Neuron (in vitro differentiated cells): ENCODE results near the gene NUDT8.
A peak's percentile ranks its signal among the peaks of the same experiment; 100 is the strongest.
"Not testable (repeated sequence)": the region's sequence is repeated elsewhere in the genome, so short reads cannot be mapped to it uniquely, and the experiment has no call there.

Source experiments
- H2AFZ ChIP-seq: one replicate; pipeline ENCODE4 v1.6.1; 2013; ENCODE audit warnings: low read depth, mild to moderate bottlenecking, inconsistent platforms, low read length, moderate library complexity
- H3K27me3 ChIP-seq: one replicate; pipeline ENCODE4 v1.6.1; 2013; ENCODE audit warnings: low read length; ENCODE audit not compliant: insufficient read depth
- H3K36me3 ChIP-seq: one replicate; pipeline ENCODE4 v1.6.1; 2013; ENCODE audit warnings: low read length; ENCODE audit not compliant: insufficient read depth
- H3K4me1 ChIP-seq: one replicate; pipeline ENCODE4 v1.6.1; 2013; ENCODE audit warnings: low read length; ENCODE audit not compliant: insufficient read depth
- H3K4me3 ChIP-seq: 2 replicates; pipeline ENCODE4 v1.5.1; 2013; ENCODE audit warnings: mild to moderate bottlenecking, low read length, moderate library complexity
- H3K9me3 ChIP-seq: one replicate; pipeline ENCODE4 v1.6.1; 2013; ENCODE audit warnings: low read length

NUDT8 gene

DNA sequence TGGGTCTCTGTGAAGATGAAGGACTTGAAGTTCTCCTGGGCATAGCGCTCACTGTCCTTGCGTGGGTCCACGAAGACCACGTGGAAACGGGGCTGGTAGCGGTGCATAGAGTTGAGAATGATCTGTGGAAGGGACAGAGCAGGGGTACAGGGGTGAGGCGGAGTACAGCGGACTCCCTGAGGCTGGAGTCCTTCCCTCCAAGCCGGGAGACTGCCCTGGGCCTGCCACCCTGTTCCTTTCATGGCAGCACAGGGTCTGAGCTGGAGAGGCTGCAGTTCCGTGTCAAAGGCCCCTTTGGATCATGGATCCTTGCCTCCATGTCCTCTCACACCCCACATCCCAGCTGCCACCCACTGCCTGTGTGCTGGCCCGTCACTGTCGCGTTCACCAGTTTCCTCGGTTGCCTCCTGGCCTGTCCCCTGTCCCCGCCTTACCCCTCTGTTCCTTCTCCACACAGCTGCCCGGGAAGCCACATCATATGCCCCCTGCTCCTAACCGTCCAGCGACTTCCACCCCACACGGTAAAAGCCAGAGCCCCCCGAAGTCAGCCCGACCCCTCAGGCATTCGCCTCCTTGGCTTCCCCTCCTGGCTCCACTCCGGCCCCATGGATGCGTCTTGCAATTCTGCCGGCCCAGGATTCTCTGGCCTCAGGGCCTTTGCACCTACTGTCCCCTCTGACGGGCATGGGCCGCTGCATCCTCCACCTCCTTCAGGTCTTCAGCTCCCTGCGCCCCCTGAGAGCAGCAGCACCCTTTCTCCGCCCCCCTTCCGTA lies 3.4 kb upstream of the NUDT8 start:
- Histone ChIP-seq H3K27me3 (no peaks in the 10 kb centered on the region), H2AFZ (no peak overlapping the region), H3K36me3 (no peaks in the 10 kb centered on the region), H3K4me3 (no peak overlapping the region), H3K9me3 (no peaks in the 10 kb centered on the region), H3K4me1 (peaks cover 6% of the 10 kb centered on the region)

DNA sequence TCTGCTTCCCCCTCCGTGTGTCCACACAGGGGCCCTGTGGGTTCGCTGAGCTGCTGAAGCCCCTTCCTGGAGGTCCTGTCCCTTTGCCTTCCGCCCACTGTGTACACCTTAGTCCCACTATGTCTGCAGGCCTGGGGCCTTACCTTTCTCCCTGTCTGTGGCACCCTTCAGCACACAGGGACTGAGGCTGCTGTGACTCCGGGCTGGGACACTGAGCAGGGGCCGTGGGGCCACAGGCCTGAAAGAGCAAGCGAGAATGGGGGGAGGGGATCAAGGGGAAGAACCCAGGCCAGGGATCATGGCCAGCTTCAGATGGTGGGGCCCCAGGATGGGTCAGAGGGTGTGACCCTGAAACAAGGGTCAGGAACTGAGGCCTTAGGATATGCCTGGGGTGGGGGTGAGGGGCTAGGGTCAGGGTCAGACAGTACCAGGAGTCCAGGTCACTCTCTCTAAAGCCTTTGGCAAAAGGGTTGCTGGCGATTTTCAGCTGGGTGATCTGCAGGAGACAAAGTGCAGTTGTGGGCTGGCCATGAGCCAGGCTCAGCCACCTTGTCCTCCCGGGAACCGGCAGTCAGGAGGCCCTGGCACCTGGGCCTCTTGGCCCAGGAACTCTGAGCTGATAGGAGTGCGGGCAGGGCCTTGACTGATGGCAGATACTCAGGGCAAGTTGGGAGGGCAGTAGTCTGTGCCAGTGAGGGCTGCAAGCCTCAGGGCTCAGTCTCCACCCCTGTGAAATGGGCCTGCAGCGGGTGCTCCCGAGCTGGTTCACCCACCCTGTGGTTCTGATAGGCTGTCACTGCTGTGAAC lies 2.6 kb upstream of the NUDT8 start:
- Histone ChIP-seq H3K9me3 (no peaks in the 10 kb centered on the region), H3K36me3 (no peaks in the 10 kb centered on the region), H3K27me3 (no peaks in the 10 kb centered on the region), H2AFZ (no peak overlapping the region), H3K4me1 (peaks cover 6% of the 10 kb centered on the region), H3K4me3 (no peak overlapping the region)

DNA sequence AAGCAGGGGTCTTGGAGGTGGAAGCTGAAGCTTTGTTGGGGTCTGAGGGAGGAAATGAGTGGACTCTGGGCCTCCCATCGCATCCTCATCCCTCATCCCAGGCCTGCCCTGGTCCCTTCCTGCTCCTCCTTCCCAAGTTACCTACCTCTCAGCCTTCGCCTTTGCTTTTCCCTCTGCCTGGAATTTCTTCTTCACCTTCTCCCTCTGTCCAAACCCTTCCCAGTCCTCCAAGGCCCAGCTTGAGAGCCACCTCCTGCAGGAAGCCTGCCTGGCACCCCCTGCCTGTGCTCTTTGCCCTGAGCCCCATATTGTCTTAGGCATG lies 2.1 kb upstream of the NUDT8 start:
- H2AFZ ChIP-seq: no peak overlapping the region
- H3K27me3 ChIP-seq: no peaks in the 10 kb centered on the region
- peaks cover 6% of the 10 kb centered on the region for H3K4me1 ChIP-seq
- H3K4me3 ChIP-seq: no peak overlapping the region
- no peaks in the 10 kb centered on the region for H3K36me3 ChIP-seq
- H3K9me3 ChIP-seq: no peaks in the 10 kb centered on the region

DNA sequence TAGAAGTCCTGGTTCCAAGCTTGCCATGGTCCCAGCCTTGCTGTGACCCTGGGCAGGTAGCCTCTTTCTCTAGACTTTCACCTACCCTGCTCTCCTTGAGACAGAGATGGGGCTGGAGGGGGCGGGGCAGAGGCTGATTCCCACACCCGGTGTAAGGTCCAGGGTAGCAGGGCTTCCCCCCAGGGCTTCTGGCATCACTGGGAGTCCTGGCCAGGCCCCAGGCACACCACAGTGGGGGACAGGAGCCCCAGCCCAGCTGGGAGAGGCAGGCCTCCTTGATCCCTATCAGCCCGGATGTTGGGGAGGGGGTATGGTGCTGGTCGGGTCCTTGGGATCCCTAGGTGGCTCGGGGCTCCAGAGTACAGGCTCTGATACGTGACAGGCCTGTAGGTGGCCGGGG lies 1.7 kb upstream of the NUDT8 start:
- Histone ChIP-seq H3K9me3 (no peaks in the 10 kb centered on the region), H3K36me3 (no peaks in the 10 kb centered on the region), H3K4me1 (peaks cover 6% of the 10 kb centered on the region), H2AFZ (no peak overlapping the region), H3K27me3 (no peaks in the 10 kb centered on the region), H3K4me3 (peak overlapping the region; percentile 77)

DNA sequence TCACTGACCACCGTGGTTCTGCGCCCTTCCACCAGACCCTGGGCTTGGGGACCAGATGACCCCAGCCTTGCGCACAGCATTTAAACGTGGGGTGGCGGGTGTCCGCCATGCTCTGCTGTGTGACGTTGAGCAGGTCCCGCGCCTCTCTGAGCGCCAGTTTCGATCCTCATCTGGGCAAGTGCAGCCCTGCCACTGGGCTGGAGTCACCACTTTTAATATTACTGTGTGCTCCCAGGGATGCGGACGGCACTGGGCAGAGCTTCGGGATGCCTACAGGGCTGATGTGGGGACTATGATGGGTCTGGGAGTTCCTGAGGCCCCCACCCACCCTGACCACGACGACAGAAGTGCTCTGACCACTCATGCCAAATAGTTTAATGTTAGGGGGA lies 1.2 kb upstream of the NUDT8 start:
- Histone ChIP-seq H2AFZ (no peak overlapping the region), H3K27me3 (no peaks in the 10 kb centered on the region), H3K36me3 (no peaks in the 10 kb centered on the region), H3K4me1 (peaks cover 6% of the 10 kb centered on the region), H3K9me3 (no peaks in the 10 kb centered on the region), H3K4me3 (peak overlapping the region; percentile 77)

DNA sequence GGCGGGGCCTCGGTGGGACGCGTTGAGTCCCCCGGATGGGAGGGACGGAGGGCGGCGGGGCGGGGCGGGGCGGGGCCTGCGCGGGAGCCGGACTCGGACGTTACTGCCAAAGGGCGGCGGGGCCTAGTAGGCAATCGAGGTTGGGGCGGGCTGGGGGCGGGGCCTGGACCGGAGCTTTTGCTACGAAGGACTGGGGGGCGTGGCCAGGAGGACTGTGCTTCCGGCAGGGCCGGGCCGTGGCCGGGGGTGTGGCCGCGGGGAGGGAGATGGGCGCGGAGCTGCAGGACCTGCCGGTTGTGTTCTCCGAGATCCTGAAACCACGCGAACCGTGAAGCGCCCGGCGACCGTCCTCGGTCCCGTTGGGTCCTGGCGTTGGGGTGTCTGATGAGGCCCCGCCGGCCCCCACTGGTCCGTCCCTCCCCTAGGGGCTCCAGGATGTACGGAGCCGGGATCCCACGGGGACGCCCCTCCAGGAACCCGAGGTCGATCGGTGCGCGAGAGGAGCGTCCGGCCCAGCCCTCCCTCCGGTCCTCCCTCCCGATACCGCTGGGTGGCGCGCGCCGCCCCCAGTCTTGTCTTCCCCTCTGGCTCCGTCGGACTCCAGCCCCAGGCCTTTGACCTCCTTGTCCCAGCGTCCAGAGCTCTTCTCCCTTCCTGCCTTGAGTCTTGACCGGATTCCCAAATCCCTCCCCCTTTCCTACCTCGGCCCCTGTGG lies 648 bp upstream of the NUDT8 start:
- Histone ChIP-seq H3K36me3 (no peaks in the 10 kb centered on the region), H3K27me3 (no peaks in the 10 kb centered on the region), H2AFZ (no peak overlapping the region), H3K4me3 (peak overlapping the region; percentile 77), H3K9me3 (no peaks in the 10 kb centered on the region), H3K4me1 (peaks cover 6% of the 10 kb centered on the region)

DNA sequence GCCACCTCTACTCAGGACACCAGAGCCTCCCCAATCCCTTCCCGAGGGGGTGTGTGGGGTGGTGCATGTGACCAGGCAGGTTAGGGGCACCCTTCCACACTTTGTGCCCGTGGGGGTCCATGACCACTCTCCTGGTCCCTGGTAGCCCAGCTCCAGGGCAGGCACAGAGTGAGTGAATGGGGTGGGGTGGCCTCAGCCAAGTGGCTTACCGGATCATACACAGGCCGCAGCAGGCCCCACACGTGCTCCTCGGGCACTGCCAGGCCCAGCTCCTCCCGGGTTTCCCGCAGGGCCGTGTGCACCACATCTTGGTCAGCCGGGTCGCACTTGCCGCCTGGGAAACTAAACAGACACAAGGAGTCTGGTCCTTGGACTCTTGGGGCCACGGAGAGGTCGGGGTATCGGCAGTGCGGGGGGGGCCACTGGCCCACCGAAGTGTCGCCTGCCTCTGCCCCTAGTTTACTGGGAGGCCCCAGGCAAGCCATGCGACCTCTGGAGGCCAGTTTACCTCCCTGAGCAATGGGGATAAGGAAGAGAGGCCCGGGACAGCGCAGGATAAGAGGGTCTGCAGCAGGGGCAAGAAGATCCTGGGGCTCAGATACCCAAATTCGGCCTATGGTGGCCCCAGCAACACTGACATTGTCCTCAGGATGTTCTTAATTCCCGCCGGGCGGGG lies 889 bp downstream of the NUDT8 start:
- H3K4me1 ChIP-seq: peaks cover 6% of the 10 kb centered on the region
- H3K4me3 ChIP-seq: peak overlapping the region; percentile 48
- H3K9me3 ChIP-seq: no peaks in the 10 kb centered on the region
- no peaks in the 10 kb centered on the region for H3K36me3 ChIP-seq
- no peak overlapping the region for H2AFZ ChIP-seq
- no peaks in the 10 kb centered on the region for H3K27me3 ChIP-seq

DNA sequence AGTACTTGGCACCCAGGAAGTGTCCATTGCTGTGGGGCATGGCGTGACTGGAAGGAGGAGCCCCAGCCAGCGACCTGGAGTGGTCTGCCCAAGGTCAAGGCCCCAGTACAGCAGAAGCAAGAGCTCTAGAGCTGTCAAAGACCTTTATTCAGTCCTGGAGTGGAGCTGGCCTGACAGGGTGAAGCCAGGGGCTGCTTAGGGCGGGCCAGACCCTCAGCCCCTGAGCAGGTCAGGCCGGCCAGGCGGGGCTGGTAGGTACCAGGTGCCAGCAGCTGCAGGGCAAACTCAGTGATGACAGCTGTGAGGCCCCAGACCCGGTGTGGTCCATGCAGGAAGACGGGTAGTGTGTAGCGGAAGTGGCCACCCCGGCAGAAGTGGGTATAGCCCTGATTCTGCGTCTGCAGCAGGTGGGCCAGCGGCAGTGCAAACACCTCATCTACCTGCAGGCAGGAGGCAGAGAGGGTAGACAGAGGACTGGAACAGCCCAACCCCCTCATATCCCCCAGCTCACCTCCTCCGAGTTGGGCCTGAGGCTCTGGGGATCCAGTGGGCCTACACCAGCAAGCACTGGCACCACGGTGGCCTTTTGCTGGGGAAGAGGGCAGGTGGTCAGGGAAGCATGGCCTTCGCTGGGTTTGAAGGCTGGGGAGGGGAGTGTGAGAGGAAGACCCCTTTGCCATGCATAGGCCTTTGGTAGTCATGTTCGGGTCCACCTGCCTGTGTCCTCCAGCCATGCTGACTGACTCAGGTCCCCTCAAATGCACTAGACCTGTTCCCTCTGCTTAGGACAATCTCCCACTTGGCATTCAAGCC lies 1.7 kb downstream of the NUDT8 start:
- no peaks in the 10 kb centered on the region for H3K27me3 ChIP-seq
- H3K9me3 ChIP-seq: no peaks in the 10 kb centered on the region
- no peaks in the 10 kb centered on the region for H3K36me3 ChIP-seq
- H2AFZ ChIP-seq: no peak overlapping the region
- H3K4me1 ChIP-seq: peaks cover 6% of the 10 kb centered on the region
- no peak overlapping the region for H3K4me3 ChIP-seq

DNA sequence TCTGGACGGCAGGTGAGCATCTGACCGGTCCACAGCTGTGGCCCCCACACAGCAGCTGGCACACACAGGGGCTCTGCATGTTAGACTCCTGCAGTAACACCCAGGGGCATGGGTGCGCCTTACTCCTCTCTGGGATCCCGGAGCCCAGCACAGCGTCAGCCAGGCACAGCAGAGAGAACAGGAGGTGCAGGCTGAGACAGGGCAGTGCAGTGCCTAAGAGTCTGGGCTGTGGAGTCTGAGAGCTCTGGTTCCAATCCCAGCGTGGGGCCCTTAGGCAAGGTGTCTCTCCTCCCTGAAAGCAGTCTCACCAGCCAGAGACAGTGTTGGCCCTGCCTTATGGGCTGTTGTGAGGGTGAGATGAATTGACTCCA lies 2.3 kb downstream of the NUDT8 start:
- Histone ChIP-seq H3K4me3 (no peak overlapping the region), H3K27me3 (no peaks in the 10 kb centered on the region), H3K36me3 (no peaks in the 10 kb centered on the region), H3K4me1 (peaks cover 6% of the 10 kb centered on the region), H2AFZ (no peak overlapping the region), H3K9me3 (no peaks in the 10 kb centered on the region)

DNA sequence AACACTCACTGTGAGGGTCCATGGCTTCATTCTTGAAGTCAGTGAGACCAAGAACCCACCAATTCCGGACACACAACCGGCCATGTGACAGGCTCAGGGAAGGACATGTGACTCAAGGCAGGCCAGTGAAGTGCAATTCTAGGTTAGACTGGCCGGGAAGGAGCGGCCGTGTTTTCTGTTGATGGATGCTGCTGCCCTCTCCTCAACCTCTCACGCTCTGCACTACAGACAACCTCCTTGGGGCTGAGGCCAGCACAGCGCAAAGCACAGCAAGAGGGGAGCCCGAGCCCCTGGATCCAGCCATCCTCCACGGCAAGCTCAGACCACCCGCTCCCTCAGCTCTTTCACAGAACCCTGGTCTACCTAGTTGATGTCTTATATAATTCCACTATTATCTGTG lies 2.8 kb downstream of the NUDT8 start:
- Histone ChIP-seq H3K4me1 (peaks cover 6% of the 10 kb centered on the region), H2AFZ (no peak overlapping the region), H3K4me3 (no peak overlapping the region), H3K36me3 (no peaks in the 10 kb centered on the region), H3K27me3 (no peaks in the 10 kb centered on the region), H3K9me3 (no peaks in the 10 kb centered on the region)

DNA sequence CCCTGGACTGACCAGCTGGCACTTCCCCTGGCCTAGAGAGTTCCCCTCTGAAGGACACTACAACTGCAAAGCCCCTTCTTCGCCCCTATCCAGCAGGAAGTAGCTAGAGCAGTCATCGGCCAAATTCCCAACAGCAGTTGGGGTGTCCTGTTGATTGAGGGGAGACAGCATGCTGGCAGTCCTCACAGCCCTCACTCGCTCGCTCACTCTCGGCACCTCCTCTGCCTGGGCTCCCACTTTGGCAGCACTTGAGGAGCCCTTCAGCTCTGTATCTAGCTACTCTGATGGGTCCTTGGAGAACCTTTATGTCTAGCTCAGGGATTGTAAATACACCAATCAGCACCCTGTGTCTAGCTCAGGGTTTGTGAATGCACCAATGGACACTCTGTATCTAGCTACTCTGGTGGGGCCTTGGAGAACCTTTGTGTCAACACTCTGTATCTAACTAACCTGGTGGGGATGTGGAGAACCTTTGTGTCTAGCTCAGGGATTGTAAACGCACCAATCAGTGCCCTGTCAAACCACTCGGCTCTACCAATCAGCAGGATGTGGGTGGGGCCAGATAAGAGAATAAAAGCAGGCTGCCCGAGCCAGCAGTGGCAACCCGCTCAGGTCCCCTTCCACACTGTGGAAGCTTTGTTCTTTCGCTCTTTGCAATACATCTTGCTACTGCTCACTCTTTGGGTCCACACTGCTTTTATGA lies 3.5 kb downstream of the NUDT8 start:
- H3K9me3 ChIP-seq, H3K4me3 ChIP-seq, H3K4me1 ChIP-seq, H3K27me3 ChIP-seq, H2AFZ ChIP-seq, H3K36me3 ChIP-seq: not testable (repeated sequence)

DNA sequence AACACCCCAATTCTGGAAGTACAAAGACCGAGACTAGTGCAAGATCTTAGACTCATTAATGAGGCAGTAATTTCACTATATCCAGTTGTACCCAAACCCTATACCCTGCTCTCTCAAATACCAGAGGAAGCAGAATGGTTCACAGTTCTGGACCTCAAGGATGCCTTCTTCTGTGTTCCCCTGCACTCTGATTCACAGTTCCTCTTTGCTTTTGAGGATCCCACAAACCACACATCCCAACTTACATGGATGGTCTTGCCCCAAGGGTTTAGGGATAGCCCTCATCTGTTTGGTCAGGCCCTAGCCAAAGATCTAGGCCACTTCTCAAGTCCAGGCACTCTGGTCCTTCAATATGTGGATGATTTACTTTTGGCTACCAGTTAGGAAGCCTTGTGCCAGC lies 5.9 kb downstream of the NUDT8 start:
- not testable (repeated sequence) for H3K4me1 ChIP-seq, H3K9me3 ChIP-seq, H3K27me3 ChIP-seq, H2AFZ ChIP-seq, H3K36me3 ChIP-seq, H3K4me3 ChIP-seq
